H1 (cell line): ENCODE data around the gene ROM1. TPM values are rescaled to one million over a fixed set of nuclear protein-coding genes. Genes with fewer than 3 reads are reported as not detected.

ENCODE experiments used
- CTCF ChIA-PET: fragments of 300-600 bp; sonication (Branson Sonifier 250); formaldehyde crosslinking; loops from one replicate; lab custom pipeline; 2021; ENCODE audit not compliant: partially characterized antibody; lab: Charles Lee
- POLR2A ChIA-PET: fragments of 300-600 bp; sonication (Branson Sonifier 250); formaldehyde crosslinking; loops from one replicate; lab custom pipeline; 2021; ENCODE audit warnings: inconsistent platforms; ENCODE audit not compliant: partially characterized antibody; lab: Charles Lee
- DNase-seq, 2 experiments: peaks; one replicate each; pipeline versions ENCODE4 v3.0.0 to v3.0.0-alpha.2; 2010 to 2022; ENCODE audit warnings: low spot score in 2 of 2, low read depth in 1 of 2, mixed read lengths in 1 of 2
- FAIRE-seq: peaks from 2 replicates; lab custom pipeline; 2011; peaks lifted over from hg19 to GRCh38; lab: Jason Lieb, UNC
- H2AFZ ChIP-seq: 2 replicates; pipeline ENCODE4 v1.8.1; 2012; ENCODE audit warnings: low read length, inconsistent platforms
- H2AK5ac ChIP-seq: 2 replicates; pipeline ENCODE4 v1.6.1; 2013; ENCODE audit warnings: low read depth, low read length
- H2BK120ac ChIP-seq: replicated peaks from 2 replicates; pipeline ENCODE3; 2013; ENCODE audit warnings: low read depth, low read length, inconsistent platforms
- H2BK12ac ChIP-seq: 2 replicates; pipeline ENCODE4 v1.6.1; 2013; ENCODE audit warnings: low read depth, low read length
- H2BK15ac ChIP-seq: 2 replicates; pipeline ENCODE4 v1.6.1; 2013; ENCODE audit warnings: low read length
- H2BK20ac ChIP-seq: 2 replicates; pipeline ENCODE4 v1.6.1; 2013; ENCODE audit warnings: low read length
- H2BK5ac ChIP-seq: 2 replicates; pipeline ENCODE4 v1.6.1; 2013; ENCODE audit warnings: low read depth, low read length
- H3K14ac ChIP-seq: 2 replicates; pipeline ENCODE4 v1.6.1; 2013; ENCODE audit warnings: inconsistent platforms; ENCODE audit not compliant: insufficient read length
- H3K18ac ChIP-seq: 2 replicates; pipeline ENCODE4 v1.6.1; 2013; ENCODE audit warnings: low read length; ENCODE audit errors: extremely low read depth
- H3K23ac ChIP-seq: 2 replicates; pipeline ENCODE4 v1.6.1; 2013; ENCODE audit warnings: inconsistent platforms; ENCODE audit not compliant: insufficient read length
- H3K23me2 ChIP-seq: 2 replicates; pipeline ENCODE4 v1.6.1; 2013; ENCODE audit warnings: low read depth, low read length
- H3K27ac ChIP-seq: 2 replicates; pipeline ENCODE4 v1.6.1; 2011; ENCODE audit warnings: low read depth, low read length, inconsistent platforms
- H3K27me3 ChIP-seq, 4 experiments: replicated peaks in 1 of 4; 1 replicate in 1 of 4; 2 replicates in 3 of 4; pipeline versions ENCODE4 v1.6.1 to v1.8.1; 2011 to 2013; ENCODE audit warnings: low read length in 3 of 4, mild to moderate bottlenecking in 3 of 4, inconsistent platforms in 2 of 4, mixed read lengths in 2 of 4, moderate library complexity in 1 of 4; ENCODE audit not compliant: control insufficient read depth in 3 of 4, insufficient read depth in 3 of 4; ENCODE audit errors: extremely low read depth in 1 of 4
- H3K36me3 ChIP-seq, 4 experiments: 2 replicates each; pipeline versions ENCODE4 v1.6.1 to v1.8.1; 2011 to 2013; ENCODE audit warnings: mild to moderate bottlenecking in 4 of 4, low read length in 3 of 4, moderate library complexity in 2 of 4, control low read depth in 1 of 4, inconsistent platforms in 1 of 4; ENCODE audit not compliant: insufficient read depth in 4 of 4, control insufficient read depth in 2 of 4
- H3K4ac ChIP-seq: replicated peaks from 2 replicates; pipeline ENCODE3; 2013; ENCODE audit warnings: low read length, low read depth, mixed read lengths, inconsistent platforms; ENCODE audit not compliant: insufficient read length
- H3K4me1 ChIP-seq, 4 experiments: replicated peaks in 1 of 4; 1 replicate in 1 of 4; 2 replicates in 3 of 4; pipeline versions ENCODE4 v1.6.1 to v1.8.1; 2011 to 2013; ENCODE audit warnings: low read length in 3 of 4, inconsistent platforms in 2 of 4, mixed read lengths in 1 of 4; ENCODE audit not compliant: insufficient read depth in 4 of 4, control insufficient read depth in 3 of 4
- H3K4me2 ChIP-seq, 2 experiments: 2 replicates each; pipeline versions ENCODE4 v1.6.1 to v1.8.1; 2011 to 2013; ENCODE audit warnings: low read depth in 2 of 2, low read length in 2 of 2, control low read depth in 1 of 2, inconsistent platforms in 1 of 2, mild to moderate bottlenecking in 1 of 2; ENCODE audit not compliant: insufficient read depth in 1 of 2
- H3K4me3 ChIP-seq, 4 experiments: fragments of 200-600, 300-600 bp in 1 of 4; sonication (generic), shearing (Covaris generic), sonication (Bioruptor Twin) in 1 of 4; 2 replicates each; pipeline versions ENCODE4 v1.5.1 to v1.8.1; 2011 to 2016; ENCODE audit warnings: low read length in 4 of 4, low read depth in 3 of 4, control low read depth in 2 of 4, inconsistent platforms in 2 of 4, mild to moderate bottlenecking in 2 of 4, mixed read lengths in 1 of 4, moderate library complexity in 1 of 4; ENCODE audit not compliant: insufficient read depth in 2 of 4; ENCODE audit errors: extremely low read depth in 1 of 4
- H3K56ac ChIP-seq: replicated peaks from 2 replicates; pipeline ENCODE3; 2013; ENCODE audit warnings: low read depth, mild to moderate bottlenecking, mixed read lengths, low read length, inconsistent platforms; ENCODE audit not compliant: insufficient read length
- H3K79me1 ChIP-seq: 2 replicates; pipeline ENCODE4 v1.6.1; 2013; ENCODE audit warnings: low read depth, low read length, control low read depth
- H3K79me2 ChIP-seq, 2 experiments: 2 replicates each; pipeline versions ENCODE4 v1.6.1 to v1.8.1; 2012 to 2013; ENCODE audit warnings: low read length in 2 of 2, mild to moderate bottlenecking in 2 of 2, inconsistent platforms in 1 of 2; ENCODE audit not compliant: insufficient read depth in 2 of 2, control insufficient read depth in 1 of 2
- H3K9ac ChIP-seq, 4 experiments: replicated peaks in 1 of 4; 1 replicate in 1 of 4; 2 replicates in 3 of 4; pipeline versions ENCODE4 v1.6.1 to v1.8.1; 2011 to 2013; ENCODE audit warnings: low read depth in 3 of 4, low read length in 3 of 4, control low read depth in 2 of 4, mild to moderate bottlenecking in 2 of 4, moderate library complexity in 2 of 4, inconsistent platforms in 1 of 4; ENCODE audit errors: extremely low read depth in 1 of 4
- H3K9me3 ChIP-seq, 2 experiments: 2 replicates each; pipeline versions ENCODE4 v1.6.1 to v1.8.1; 2012 to 2013; ENCODE audit warnings: mild to moderate bottlenecking in 2 of 2, moderate library complexity in 2 of 2, control low read depth in 1 of 2, inconsistent platforms in 1 of 2, low read depth in 1 of 2, low read length in 1 of 2, mixed read lengths in 1 of 2; ENCODE audit not compliant: insufficient read depth in 2 of 2
- H4K20me1 ChIP-seq, 2 experiments: replicated peaks in 1 of 2; 2 replicates each; pipeline versions ENCODE3 to v1.8.1; 2011 to 2013; ENCODE audit warnings: inconsistent platforms in 2 of 2, low read length in 2 of 2, mild to moderate bottlenecking in 1 of 2; ENCODE audit not compliant: insufficient read depth in 2 of 2, control insufficient read depth in 1 of 2
- H4K5ac ChIP-seq: 2 replicates; pipeline ENCODE4 v1.6.1; 2013; ENCODE audit warnings: low read length, low read depth, mixed read lengths, inconsistent platforms; ENCODE audit not compliant: insufficient read length
- H4K8ac ChIP-seq: 2 replicates; pipeline ENCODE4 v1.8.0; 2013; ENCODE audit warnings: mild to moderate bottlenecking, moderate library complexity, low read length, inconsistent platforms; ENCODE audit not compliant: insufficient read depth; ENCODE audit errors: extremely low read depth
- H4K91ac ChIP-seq: replicated peaks from 2 replicates; pipeline ENCODE3; 2013; ENCODE audit warnings: low read length, mixed read lengths, inconsistent platforms; ENCODE audit not compliant: insufficient read length
- ATF2 ChIP-seq: IDR thresholded peaks from 2 replicates; pipeline ENCODE4 v1.6.1; 2012; ENCODE audit warnings: low read length, inconsistent platforms
- CBX8 ChIP-seq: fragments of 300-800, 300-1000 bp; sonication (generic); IDR thresholded peaks from 2 replicates; pipeline ENCODE4 v1.7.1; 2016; ENCODE audit warnings: low read depth, low read length, borderline replicate concordance
- EGR1 ChIP-seq: IDR thresholded peaks from 2 replicates; pipeline ENCODE4 v1.6.1; 2011; ENCODE audit warnings: low read depth, low read length, borderline replicate concordance
- FOSL1 ChIP-seq: IDR thresholded peaks from 2 replicates; pipeline ENCODE4 v1.6.1; 2011; ENCODE audit warnings: mild to moderate bottlenecking, low read depth, low read length, moderate library complexity; ENCODE audit not compliant: insufficient read depth
- RXRA ChIP-seq: IDR thresholded peaks from 2 replicates; pipeline ENCODE4 v1.6.1; 2011; ENCODE audit warnings: low read depth, mild to moderate bottlenecking, low read length, moderate library complexity; ENCODE audit not compliant: insufficient read depth
- WGBS, 2 experiments: shearing (Covaris generic) in 1 of 2; methylation state at CpG; one replicate each; pipeline versions ENCODE4 v1.1.6 to v1.1.7; 2013 to 2015; ENCODE audit warnings: low lambda C conversion rate in 2 of 2, mixed read lengths in 2 of 2, inconsistent platforms in 1 of 2, low coverage in 1 of 2, missing lambda C conversion rate in 1 of 2; ENCODE audit not compliant: insufficient replicate concordance in 2 of 2, insufficient coverage in 1 of 2, insufficient read length in 1 of 2; ENCODE audit errors: extremely low coverage in 1 of 2, missing lambda C conversion rate in 1 of 2; 5-methylcytosine and 5-hydroxymethylcytosine counted together
- polyA plus RNA-seq, 7 experiments: library from polyadenylated mRNA; depleted of rRNA in 3 of 7; stranded (reverse) in 5 of 7; unstranded in 2 of 7; fragments of >200 nt in 5 of 7; fragments of 200-250 nt in 2 of 7; gene quantifications; 1 replicate in 5 of 7; 2 replicates in 1 of 7; 4 replicates in 1 of 7; pipeline versions ENCODE4 v1.2.1 to v1.2.3, GENCODE V29; 2011 to 2013; ENCODE audit warnings: missing spikeins in 2 of 7, mixed read lengths in 2 of 7
- total RNA-seq: library from RNA; stranded (reverse); fragmentation: NEBNext Ultra II Directional; extraction: Animal tissue kit (Norgen Biotek cat#: 25700); gene quantifications from 2 replicates; pipeline ENCODE4 v1.2.1, GENCODE V29; 2021

The ROM1 gene
- total and polyA plus RNA-seq, 2 of the 8 experiments (the other 6 are each of a cell fraction or from before 2014, with no cell fraction given), result 0.86 to 2.2 TPM

DNA sequence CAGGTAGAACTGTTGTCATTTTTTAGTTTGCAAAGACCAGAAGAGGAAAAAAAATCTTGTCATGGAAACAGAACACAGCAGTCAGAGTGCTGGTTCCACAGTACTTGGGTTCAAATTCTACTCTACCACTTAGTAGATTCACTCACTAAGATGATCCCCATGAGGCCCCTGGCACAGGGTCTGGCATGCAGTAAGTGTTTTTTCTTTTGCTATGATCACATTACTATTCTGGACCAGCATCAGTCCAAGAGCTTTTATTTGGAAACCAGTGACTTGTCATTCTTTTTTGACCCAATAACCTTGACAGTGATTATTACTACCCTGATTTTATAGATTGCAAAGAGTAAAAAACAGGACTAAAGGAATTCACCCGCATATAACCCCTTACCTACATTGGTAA lies 43.4 kb upstream of the ROM1 start:
- Histone ChIP-seq H3K14ac (no peak overlapping the region), H4K5ac (no peak overlapping the region), H3K23me2 (peaks cover 11% of the 10 kb centered on the region), H2BK12ac (no peak overlapping the region), H3K79me1 (0 out of 2 replicates have a peak, but pooled peaks cover 3% of the 10 kb centered on the region), H3K4ac (no peak overlapping the region), H3K4me2 (no peak overlapping the region), H2BK120ac (no peak overlapping the region), H3K23ac (no peak overlapping the region), H3K18ac (no peak overlapping the region), H3K36me3 (peaks cover 48 to 82% (median 65%) of the 10 kb centered on the region in 4 experiments), H4K91ac (no peak overlapping the region), H3K9me3 (no peaks in the 10 kb centered on the region), H2BK20ac (no peak overlapping the region), H4K20me1 (peaks cover 12 to 34% of the 10 kb centered on the region in 2 experiments), H3K56ac (no peak overlapping the region), H3K27ac (no peak overlapping the region), H3K4me1 (peaks cover 0 to 4% (median 2%) of the 10 kb centered on the region in 4 experiments; a peak in 4 of 7 replicates), H2BK5ac (no peak overlapping the region), H2BK15ac (no peak overlapping the region), H3K4me3 (no peak overlapping the region), H3K79me2 (peaks cover 0 to 68% of the 10 kb centered on the region in 2 experiments), H3K9ac (no peak overlapping the region), H2AK5ac (no peak overlapping the region), H3K27me3 (no peaks in the 10 kb centered on the region), H2AFZ (no peak overlapping the region), H4K8ac (no peak overlapping the region)
- DNase-seq, result no peak
- FAIRE-seq, result no peak
- ChIA-PET POLR2A (interaction anchor here (0.6 to 20.7 kb wide), 11 partner anchors 12 to 1113 kb away, joined by 3 to 336 read pairs (median 4); partner anchors contain the start of genes C11orf98, CSKMT, TUT1 and UQCC3), CTCF (interaction anchor here (0.6 to 4.5 kb wide), 8 partner anchors 10 to 1246 kb away, joined by 3 to 22 read pairs (median 4); partner anchors contain the start of gene TUT1)
- 83% methylated on average over 1 of the region's 1 CpG; no CpG with 5 or more reads in 1 of the 2 experiments for WGBS, 2 experiments
- TF ChIP-seq FOSL1, result no peak
- no peak for TF ChIP-seq ATF2
- TF ChIP-seq EGR1, result no peak
- no peak for TF ChIP-seq RXRA
- no peak for TF ChIP-seq CBX8
